GM23338 (cell line): ENCODE results near the gene TMCC1.

Experiments
- CREB1 ChIP-seq: fragments of 250-450 bp; sonication (Bioruptor Pico); IDR thresholded peaks from 2 replicates; pipeline ENCODE4 v1.5.0; 2020; ENCODE audit warnings: low read depth, mild to moderate bottlenecking, moderate library complexity
- CTCF ChIP-seq, 2 experiments: fragments of 200-600 bp in 1 of 2; sonication (generic) in 1 of 2; conservative IDR thresholded peaks; 2 replicates each; pipeline versions ENCODE4 v1.5.1 to v1.6.1; 2016 to 2017; ENCODE audit warnings: antibody characterized with exemption in 2 of 2, low read depth in 2 of 2, mild to moderate bottlenecking in 2 of 2, moderate library complexity in 1 of 2
- ETS1 ChIP-seq: IDR thresholded peaks from 2 replicates; pipeline ENCODE4 v1.6.1; 2016; ENCODE audit warnings: antibody characterized with exemption
- EZH2 ChIP-seq: fragments of 200-600 bp; sonication (generic); IDR thresholded peaks from one replicate; pipeline ENCODE4 v1.8.0; 2017; ENCODE audit warnings: antibody characterized with exemption, mild to moderate bottlenecking, low read depth; ENCODE audit not compliant: unreplicated experiment
- EZH2phosphoT487 ChIP-seq: fragments of 200-600 bp; sonication (generic); IDR thresholded peaks from one replicate; pipeline ENCODE4 v1.8.1; 2018; ENCODE audit warnings: antibody characterized with exemption; ENCODE audit not compliant: unreplicated experiment
- JUNB ChIP-seq: IDR thresholded peaks from one replicate; pipeline ENCODE4 v1.6.1; 2016; ENCODE audit warnings: antibody characterized with exemption; ENCODE audit not compliant: unreplicated experiment
- NANOG ChIP-seq: IDR thresholded peaks from 2 replicates; pipeline ENCODE4 v1.6.1; 2016; ENCODE audit warnings: antibody characterized with exemption, borderline replicate concordance
- POLR2AphosphoS5 ChIP-seq: IDR thresholded peaks from 2 replicates; pipeline ENCODE4 v1.6.1; 2016; ENCODE audit warnings: antibody characterized with exemption, low read depth
- REST ChIP-seq: IDR thresholded peaks from one replicate; pipeline ENCODE4 v1.6.1; 2018; ENCODE audit warnings: antibody characterized with exemption; ENCODE audit not compliant: unreplicated experiment
- STAT1 ChIP-seq: IDR thresholded peaks from one replicate; pipeline ENCODE4 v1.6.1; 2016; ENCODE audit warnings: antibody characterized with exemption; ENCODE audit not compliant: unreplicated experiment
- ZNF114 ChIP-seq: fragments of 250-450 bp; sonication (Bioruptor Pico); IDR thresholded peaks from 2 replicates; pipeline ENCODE4 v1.5.0; 2020; ENCODE audit warnings: mild to moderate bottlenecking, moderate library complexity
- ZNF331 ChIP-seq: fragments of 250-450 bp; sonication (Bioruptor Pico); IDR thresholded peaks from 2 replicates; pipeline ENCODE4 v1.5.0; 2020; ENCODE audit warnings: low read depth, mild to moderate bottlenecking, moderate library complexity
- ZNF462 ChIP-seq: fragments of 250-450 bp; sonication (Bioruptor Pico); IDR thresholded peaks from 2 replicates; pipeline ENCODE4 v1.5.0; 2020; ENCODE audit warnings: mild to moderate bottlenecking, moderate library complexity

- TF ChIP-seq CTCF (conservative IDR thresholded peaks at IDR 0.05; ENCODE audit: low read depth in 2 of 2) (peak in 1 of 2 experiments; percentile 31; a peak in 1 of 4 replicates), EZH2 (no peak), CREB1 (CRISPR knock-in tag) (no peak), EZH2phosphoT487 (no peak), POLR2AphosphoS5 (no peak), REST (no peak), ZNF114 (no peak), JUNB (no peak), STAT1 (no peak), ZNF331 (CRISPR knock-in tag) (no peak), NANOG (no peak), ZNF462 (CRISPR knock-in tag) (no peak), ETS1 (no peak)
These were observed 44.8 kb upstream of the TMCC1 start for GRCh38 chr3:129938140-129938930.
